B cell (primary cell): ENCODE measurements around the gene AGBL3. TPM values are rescaled to one million over a fixed set of nuclear protein-coding genes. Genes with fewer than 3 reads are reported as not detected.

Experiments
- ATAC-seq: fragments of 200-7000 bp; cut with Tn5 transposase; one replicate; pipeline ENCODE4 v1.10.0; 2021; ENCODE audit warnings: low read depth, mild to moderate bottlenecking, moderate number of reproducible peaks, moderate library complexity
- CTCF ChIA-PET: fragments of 350-600 bp; sonication (Branson Sonifier 250); formaldehyde crosslinking; loops from one replicate; lab custom pipeline; 2021; ENCODE audit warnings: antibody characterized with exemption, inconsistent platforms; lab: Charles Lee
- POLR2A ChIA-PET: fragments of 350-600 bp; sonication (Branson Sonifier 250); formaldehyde crosslinking; loops from one replicate; lab custom pipeline; 2021; ENCODE audit warnings: antibody characterized with exemption; lab: Charles Lee
- DNase-seq: peaks from one replicate; pipeline ENCODE4 v3.0.0; 2013
- H2AFZ ChIP-seq: 2 replicates; pipeline ENCODE4 v1.6.1; 2012; ENCODE audit warnings: mild to moderate bottlenecking, low read depth, low read length; ENCODE audit not compliant: insufficient read depth, poor library complexity, severe bottlenecking
- H3K27ac ChIP-seq, 2 donors: 1 replicate in 1 of 2; 2 replicates in 1 of 2; pipeline ENCODE4 v1.5.1; 2012 to 2013; ENCODE audit warnings: low read length in 2 of 2, mild to moderate bottlenecking in 2 of 2, moderate library complexity in 1 of 2
- H3K27me3 ChIP-seq, 4 experiments: fragments of 200-600 bp in 1 of 4; sonication (generic) in 1 of 4; replicated peaks in 1 of 4; 1 replicate in 2 of 4; 2 replicates in 2 of 4; pipeline versions ENCODE4 v1.6.1 to v1.7.0; 2013 to 2016; ENCODE audit warnings: low read length in 3 of 4, mild to moderate bottlenecking in 2 of 4, mixed read lengths in 1 of 4, moderate library complexity in 1 of 4; ENCODE audit not compliant: insufficient read depth in 4 of 4, control insufficient read depth in 3 of 4; ENCODE audit errors: control extremely low read depth in 1 of 4
- H3K36me3 ChIP-seq, 2 experiments: replicated peaks in 1 of 2; 1 replicate in 1 of 2; 2 replicates in 1 of 2; pipeline versions ENCODE4 v1.6.1 to v1.7.1; 2013; ENCODE audit warnings: low read length in 1 of 2; ENCODE audit not compliant: insufficient read depth in 2 of 2, control insufficient read depth in 1 of 2; ENCODE audit errors: control extremely low read depth in 1 of 2, extremely low read depth in 1 of 2
- H3K4me1 ChIP-seq, 2 donors: fragments of 200-600 bp in 1 of 2; sonication (generic) in 1 of 2; 1 replicate in 1 of 2; 2 replicates in 1 of 2; pipeline versions ENCODE4 v1.5.1 to v1.6.1; 2013 to 2017; ENCODE audit warnings: low read length in 2 of 2; ENCODE audit not compliant: control insufficient read depth in 2 of 2, insufficient read depth in 2 of 2
- H3K4me2 ChIP-seq: replicated peaks from 2 replicates; pipeline ENCODE3; 2012; ENCODE audit warnings: mild to moderate bottlenecking, low read depth, low read length; ENCODE audit not compliant: poor library complexity, severe bottlenecking
- H3K4me3 ChIP-seq, 5 experiments: fragments of 200-600 bp in 1 of 5; sonication (generic) in 1 of 5; 1 replicate in 3 of 5; 2 replicates in 2 of 5; pipeline versions ENCODE4 v1.5.1 to v1.7.0; 2011 to 2016; ENCODE audit warnings: low read length in 4 of 5, mild to moderate bottlenecking in 4 of 5, low read depth in 2 of 5, control low read depth in 1 of 5, moderate library complexity in 1 of 5; ENCODE audit not compliant: insufficient read depth in 1 of 5; ENCODE audit errors: control extremely low read depth in 1 of 5, extremely low read depth in 1 of 5
- H3K79me2 ChIP-seq: fragments of 200-600 bp; sonication (generic); one replicate; pipeline ENCODE4 v1.6.0; 2016; ENCODE audit warnings: low read length; ENCODE audit not compliant: control insufficient read depth, insufficient read depth
- H3K9ac ChIP-seq: fragments of 200-600 bp; sonication (generic); 2 replicates; pipeline ENCODE4 v1.6.1; 2017; ENCODE audit warnings: mild to moderate bottlenecking, low read length, moderate library complexity
- H3K9me3 ChIP-seq, 3 donors: one replicate each; pipeline versions ENCODE4 v1.6.1 to v1.7.1; 2013; ENCODE audit warnings: low read length in 2 of 3; ENCODE audit not compliant: control insufficient read depth in 2 of 3, insufficient read depth in 1 of 3; ENCODE audit errors: control extremely low read depth in 1 of 3
- H4K20me1 ChIP-seq: 2 replicates; pipeline ENCODE4 v1.6.0; 2012; ENCODE audit warnings: mild to moderate bottlenecking, low read length; ENCODE audit not compliant: insufficient read depth, control insufficient read depth, poor library complexity, severe bottlenecking
- H3K27ac Mint-ChIP-seq: one replicate; pipeline ENCODE4 v1.8.0; 2021; ENCODE audit warnings: mixed read lengths
- H3K27me3 Mint-ChIP-seq: one replicate; pipeline ENCODE4 v1.8.0; 2021; ENCODE audit warnings: mixed read lengths
- H3K4me1 Mint-ChIP-seq: one replicate; pipeline ENCODE4 v1.8.0; 2021; ENCODE audit warnings: mixed read lengths
- H3K4me3 Mint-ChIP-seq: one replicate; pipeline ENCODE4 v1.8.0; 2021; ENCODE audit warnings: mixed read lengths
- H3K9me3 Mint-ChIP-seq: one replicate; pipeline ENCODE4 v1.8.0; 2022; ENCODE audit warnings: mixed read lengths; ENCODE audit not compliant: insufficient read depth
- CTCF ChIP-seq: fragments of 200-600 bp; IDR thresholded peaks from one replicate; pipeline ENCODE4 v1.8.0; 2022; ENCODE audit warnings: antibody characterized with exemption, mild to moderate bottlenecking
- EZH2 ChIP-seq: IDR thresholded peaks from 2 replicates; pipeline ENCODE4 v1.6.1; 2012; ENCODE audit warnings: borderline replicate concordance, low read depth, mild to moderate bottlenecking, moderate library complexity, low read length; ENCODE audit not compliant: insufficient read depth, poor library complexity, severe bottlenecking
- WGBS: methylation state at CpG from one replicate; pipeline ENCODE4 v1.1.5; 2013; ENCODE audit warnings: missing lambda C conversion rate; ENCODE audit not compliant: insufficient coverage; 5-methylcytosine and 5-hydroxymethylcytosine counted together
- intact Hi-C: fragments of 100-400 bp; cut with micrococcal nuclease; formaldehyde crosslinking; loops from one replicate; pipeline ENCODE4 v1.10.0; 2022
- polyA plus RNA-seq: library from polyadenylated mRNA; depleted of rRNA; stranded (reverse); fragments of >200 nt; gene quantifications from 2 replicates; pipeline ENCODE4 v1.2.3, GENCODE V29; 2012
- total RNA-seq, 2 donors: library from RNA; stranded (reverse); fragments of 120-200 nt in 1 of 2; gene quantifications; 1 replicate in 1 of 2; 2 replicates in 1 of 2; pipeline versions ENCODE4 v1.2.3 to v1.2.4, GENCODE V29; 2013 to 2022

Gene AGBL3
- total and polyA plus RNA-seq, 2 donors (not counting 1 experiment from before 2014, with no cell fraction given): 0.51 to 10.9 TPM

GRCh38 chr7:134985894-134986362 is 380 bp upstream of the AGBL3 start:
- CTCF ChIA-PET: interaction anchor here (0.6 to 5.3 kb wide), 30 partner anchors 9 to 553 kb away, joined by 3 to 80 read pairs (median 5); partner anchors contain the start of genes BPGM, CYREN, TMEM140 and WDR91

More at GRCh38 chr7:134985894-134986362, 380 bp upstream of the AGBL3 start:
- Histone ChIP-seq H3K79me2 (peaks cover 11% of the 10 kb centered on the region), H3K36me3 (no peaks in the 10 kb centered on the region), H2AFZ (peak overlapping the region; percentile 99), H3K9me3 (no peaks in the 10 kb centered on the region), H3K9ac (peak overlapping the region; percentile 96), H3K27me3 (no peaks in the 10 kb centered on the region), H4K20me1 (no peaks in the 10 kb centered on the region), H3K27ac (peak overlapping the region; percentile 88 to 93), H3K4me1 (peaks cover 4 to 5% of the 10 kb centered on the region in 2 donors), H3K4me2 (peak overlapping the region; percentile 75), H3K4me3 (peak overlapping the region; percentile 69 to 97 (median 94))
- H3K27me3 Mint-ChIP-seq: no peaks in the 10 kb centered on the region
- WGBS: 0% methylated on average over 3 of the region's 8 CpGs
- no peaks in the 10 kb centered on the region for H3K9me3 Mint-ChIP-seq
- H3K27ac Mint-ChIP-seq: peak overlapping the region; percentile 98
- TF ChIP-seq EZH2: no peak
- TF ChIP-seq CTCF: no peak
- POLR2A ChIA-PET: interaction anchor here (1.0 to 3.1 kb wide), 4 partner anchors 162 to 201 kb away, joined by 3 to 38 read pairs (median 6); partner anchors contain the start of genes CYREN and TMEM140
- intact Hi-C loops: loop anchor here (1.0 to 2.0 kb wide), 7 partner anchors 162 to 677 kb away; partner anchors contain the start of genes AKR1B1, BPGM, CYREN and NUP205
- peaks cover 30% of the 10 kb centered on the region for H3K4me1 Mint-ChIP-seq
- DNase-seq: no peak
- peak; percentile 66 for ATAC-seq
- peak overlapping the region; percentile 98 for H3K4me3 Mint-ChIP-seq
